ENCODE results near the gene TBCCD1.
"Not testable (repeated sequence)": the region's sequence is repeated elsewhere in the genome, so short reads cannot be mapped to it uniquely, and the experiment has no call there.

Gene TBCCD1

GRCh38 chr3:186517218-186517617 is 49.9 kb downstream of the TBCCD1 start:
- no peak for DNase-seq

DNA sequence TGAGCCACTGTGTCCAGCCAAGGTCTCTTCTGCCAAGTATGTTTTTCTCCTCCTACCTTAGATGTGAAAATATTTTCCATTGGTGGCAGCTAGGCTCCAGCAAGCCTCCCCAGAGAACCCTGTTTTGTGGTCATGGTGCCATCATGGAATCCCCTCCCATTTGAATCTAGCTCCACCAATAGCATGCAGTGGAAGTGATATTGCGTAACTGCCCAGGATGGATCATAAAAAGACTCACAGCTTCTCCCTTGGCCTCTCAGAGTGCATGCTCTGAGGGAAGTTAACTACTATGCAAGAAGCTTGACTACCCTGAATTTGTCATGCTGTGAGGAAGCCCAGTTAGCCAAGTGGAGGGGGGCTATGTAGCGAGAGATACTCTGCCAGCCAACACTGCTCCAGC is 50.5 kb downstream of the TBCCD1 start:
- no peak for DNase-seq

- peak in 1 of 4 experiments; percentile 5 for DNase-seq
Observed at GRCh38 chr3:186515125-186515524, 52.0 kb downstream of the TBCCD1 start.

DNA sequence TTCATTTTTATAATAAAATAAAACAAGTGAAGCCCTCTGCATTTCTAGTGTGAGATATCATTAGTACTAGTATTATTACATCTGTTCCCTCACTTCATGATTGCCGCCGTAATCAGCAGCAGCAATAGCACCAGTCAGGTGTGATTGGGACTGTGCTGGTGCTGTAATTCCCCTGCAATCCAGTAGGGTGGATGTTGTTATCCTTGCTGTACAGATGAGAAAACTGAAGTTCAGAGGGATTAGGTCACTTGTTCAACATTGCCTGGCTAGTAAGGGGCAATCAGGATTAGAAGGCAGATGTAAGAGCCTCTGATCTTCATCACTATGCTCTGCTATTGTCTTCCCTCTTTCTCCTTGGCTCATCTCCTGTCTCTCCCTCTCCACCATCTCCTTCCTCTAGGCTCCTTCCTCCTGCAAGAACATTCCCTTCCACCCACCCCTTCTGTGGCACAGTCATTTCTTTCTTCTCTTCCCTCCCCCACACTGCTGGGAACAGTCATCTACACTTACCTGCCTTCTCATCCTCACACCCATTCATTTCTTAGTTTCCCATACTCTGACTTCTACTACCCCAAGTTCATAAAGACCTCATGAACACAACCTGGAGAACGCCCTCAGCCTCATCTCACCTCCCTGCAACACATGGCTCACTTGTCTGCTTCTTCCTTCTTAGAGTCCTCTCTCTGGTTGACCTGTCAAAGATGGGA is 52.7 kb downstream of the TBCCD1 start:
- DNase-seq, result no peak

- no peak for DNase-seq
Observed at GRCh38 chr3:186513386-186513785, 53.8 kb downstream of the TBCCD1 start.

DNA sequence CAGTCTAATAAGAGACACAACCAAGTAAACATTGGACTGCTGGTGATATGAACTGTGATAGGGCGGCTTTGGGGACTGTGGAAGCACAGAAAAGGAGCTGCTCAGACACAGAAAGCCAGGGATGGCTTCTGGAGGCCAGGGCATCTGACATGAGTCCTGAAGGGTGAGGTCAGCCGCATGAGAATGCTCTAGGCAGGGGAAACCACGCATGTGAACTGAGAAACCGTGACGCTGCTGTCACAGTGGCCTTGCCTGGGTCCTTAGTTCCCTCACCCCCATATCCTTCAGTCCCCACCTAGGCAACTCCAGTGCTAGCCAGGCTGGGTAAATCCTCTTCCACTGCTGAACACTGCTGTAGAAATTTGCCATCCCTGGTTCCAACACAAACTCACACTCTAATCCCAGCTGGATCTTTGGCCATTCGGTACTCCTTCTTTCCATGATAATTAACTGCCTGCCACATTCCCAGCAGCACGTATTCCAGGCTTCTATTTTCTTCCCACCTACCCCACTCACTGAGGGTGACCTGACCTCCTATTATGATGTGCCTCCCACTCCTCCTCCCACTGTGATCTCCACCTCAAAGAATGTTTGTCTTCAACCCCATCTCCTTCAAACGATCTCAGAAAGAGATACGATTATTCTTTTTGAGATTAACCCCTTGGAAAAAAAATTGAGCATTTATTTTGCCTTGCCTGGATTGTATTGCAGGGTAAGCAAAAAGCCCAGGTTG is 54.4 kb downstream of the TBCCD1 start:
- DNase-seq, result no peak

DNA sequence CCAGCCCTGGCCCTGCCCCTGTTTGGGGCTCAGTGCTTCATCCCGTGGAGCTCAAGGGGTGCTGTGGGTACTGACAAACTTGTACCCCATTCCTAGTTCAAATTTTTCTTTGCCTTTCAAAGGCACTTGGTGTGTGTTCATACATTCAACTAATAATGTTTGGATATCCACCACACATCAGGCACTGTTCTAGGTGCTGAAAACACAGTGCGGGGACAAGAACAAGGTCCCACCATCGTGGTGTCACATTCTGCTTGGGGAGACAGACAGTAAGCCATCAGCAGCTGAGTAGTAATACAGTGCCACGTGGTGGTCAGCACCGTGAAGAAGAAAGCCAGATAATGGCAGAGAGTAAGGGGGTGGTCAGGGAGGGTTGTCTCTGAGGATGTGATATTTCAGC is 55.4 kb downstream of the TBCCD1 start:
- no peak for DNase-seq

GRCh38 chr3:186511245-186511644 is 55.9 kb downstream of the TBCCD1 start:
- no peak for DNase-seq

GRCh38 chr3:186510374-186511079 is 56.6 kb downstream of the TBCCD1 start:
- DNase-seq, result no peak

DNA sequence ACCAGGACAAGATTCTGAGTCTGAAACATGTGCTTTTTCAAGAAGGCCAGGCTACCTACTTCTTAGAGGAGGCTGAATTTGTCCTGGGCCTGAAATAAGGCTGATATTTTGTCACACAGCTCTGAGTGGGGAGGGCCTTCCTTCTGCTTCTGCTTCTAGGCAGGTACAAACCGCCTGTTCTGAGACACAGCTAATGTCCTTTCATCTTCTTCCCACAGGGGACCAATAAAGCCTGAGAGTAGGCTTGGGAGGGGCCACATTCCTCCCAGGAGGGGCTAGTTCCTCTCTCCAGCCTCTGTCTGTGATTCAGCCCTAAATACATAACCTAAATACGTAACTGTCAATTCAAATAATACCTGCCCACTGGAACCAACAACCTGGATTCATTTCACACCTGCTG is 57.7 kb downstream of the TBCCD1 start:
- DNase-seq, result no peak

GRCh38 chr3:186506857-186507256 is 60.3 kb downstream of the TBCCD1 start:
- no peak for DNase-seq

DNA sequence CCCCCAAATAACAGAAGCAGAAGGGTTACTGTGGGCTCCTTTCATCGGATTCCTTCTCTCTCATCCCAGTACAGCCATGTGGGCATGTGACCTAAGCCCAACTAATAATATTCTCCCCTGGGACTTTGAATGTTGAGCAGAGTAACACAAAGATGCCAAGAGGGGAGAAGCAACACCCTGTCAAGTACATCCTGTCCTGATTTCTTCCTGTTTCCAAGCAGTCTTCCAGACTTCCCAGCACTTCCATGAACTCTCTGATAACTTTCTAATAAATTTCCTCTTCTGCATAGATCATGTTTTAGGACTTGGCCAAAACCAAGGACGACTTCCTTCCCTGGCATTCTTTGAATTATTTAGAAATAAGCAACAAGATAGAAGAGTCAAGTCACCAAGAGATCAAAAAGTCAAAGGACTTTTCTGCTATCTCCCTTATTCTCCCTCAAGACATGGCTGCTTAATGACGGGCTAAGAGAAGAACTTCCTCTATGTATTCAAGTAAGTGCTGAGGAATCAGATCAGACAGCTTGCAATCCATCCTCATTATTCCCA is 60.9 kb downstream of the TBCCD1 start:
- DNase-seq, result no peak

GRCh38 chr3:186502966-186503712 is 64.0 kb downstream of the TBCCD1 start:
- DNase-seq, result no peak

DNA sequence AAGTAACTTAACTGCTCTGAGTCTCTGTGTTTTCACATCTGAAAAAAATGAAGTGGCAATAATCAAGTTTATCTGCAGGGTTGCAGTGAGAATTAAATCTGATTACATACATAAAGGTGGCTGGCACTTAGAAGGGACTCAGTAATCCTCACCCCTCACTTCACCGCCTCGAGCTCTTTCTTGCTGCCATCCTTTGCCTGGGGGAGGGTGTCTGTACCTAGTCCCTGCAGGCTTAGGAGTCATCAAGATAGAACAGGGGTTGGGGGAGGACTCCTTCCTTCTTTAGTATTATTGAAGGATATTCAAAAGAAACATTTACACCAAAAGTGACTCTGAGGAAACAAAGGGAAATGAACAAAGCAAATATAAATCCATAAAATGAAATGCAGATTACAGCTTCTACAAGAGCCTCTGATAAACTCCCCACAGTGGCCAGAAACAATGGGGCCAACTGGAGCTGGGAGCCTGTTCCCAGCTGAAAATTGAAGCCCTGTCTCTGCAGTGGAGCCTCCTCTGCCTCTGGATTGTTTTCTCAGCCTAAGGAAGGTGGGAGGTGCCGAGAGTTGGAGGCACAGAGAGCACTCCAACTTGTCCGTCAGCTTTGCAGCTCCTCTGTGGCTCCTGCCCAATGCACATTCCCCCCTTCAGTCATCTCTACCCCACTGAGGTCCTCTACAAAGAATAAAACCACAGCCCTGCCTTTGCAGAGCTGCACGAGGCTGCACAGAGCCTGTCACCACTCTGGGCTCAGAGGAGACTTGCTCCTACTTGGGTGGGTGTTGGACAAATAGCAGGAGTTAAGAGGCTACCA is 64.8 kb downstream of the TBCCD1 start:
- no peak for DNase-seq

DNA sequence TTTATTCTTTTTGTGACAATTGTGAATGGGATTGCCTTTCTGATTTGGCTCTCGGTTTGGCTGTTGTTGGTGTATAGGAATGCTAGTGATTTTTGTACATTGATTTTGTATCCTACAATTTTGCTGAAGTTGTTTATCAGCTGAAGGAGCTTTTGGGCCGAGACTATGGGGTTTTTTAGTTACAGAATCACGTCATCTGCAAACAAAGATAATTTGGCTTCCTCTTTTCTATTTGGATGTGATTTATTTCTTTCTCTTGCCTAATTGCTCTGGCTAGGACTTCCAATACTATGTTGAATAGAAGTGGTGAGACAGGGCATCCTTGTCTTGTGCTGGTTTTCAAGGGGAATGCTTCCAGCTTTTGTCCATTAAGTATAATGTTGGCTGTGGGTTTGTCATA is 67.2 kb downstream of the TBCCD1 start:
- DNase-seq, result not testable (repeated sequence)

DNA sequence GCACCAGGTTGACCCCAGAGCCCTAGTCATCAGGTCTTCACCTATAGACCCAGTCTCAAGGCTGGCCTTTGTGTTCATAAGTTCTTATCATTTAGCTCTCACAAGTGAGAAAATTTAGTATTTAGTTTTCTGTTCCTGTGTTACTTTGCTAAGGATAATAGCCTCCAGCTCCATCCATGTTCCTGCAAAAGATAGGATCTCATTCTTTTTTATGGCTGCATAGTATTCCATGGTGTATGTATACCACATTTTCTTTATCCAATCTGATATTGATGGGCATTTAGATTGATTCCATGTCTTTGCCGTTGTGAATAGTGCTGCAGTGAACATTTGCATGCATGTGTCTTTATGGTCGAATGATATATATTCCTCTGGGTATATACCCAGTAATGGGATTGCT is 69.1 kb downstream of the TBCCD1 start:
- not testable (repeated sequence) for DNase-seq

GRCh38 chr3:186497608-186498007 is 69.5 kb downstream of the TBCCD1 start:
- DNase-seq, result no peak

DNA sequence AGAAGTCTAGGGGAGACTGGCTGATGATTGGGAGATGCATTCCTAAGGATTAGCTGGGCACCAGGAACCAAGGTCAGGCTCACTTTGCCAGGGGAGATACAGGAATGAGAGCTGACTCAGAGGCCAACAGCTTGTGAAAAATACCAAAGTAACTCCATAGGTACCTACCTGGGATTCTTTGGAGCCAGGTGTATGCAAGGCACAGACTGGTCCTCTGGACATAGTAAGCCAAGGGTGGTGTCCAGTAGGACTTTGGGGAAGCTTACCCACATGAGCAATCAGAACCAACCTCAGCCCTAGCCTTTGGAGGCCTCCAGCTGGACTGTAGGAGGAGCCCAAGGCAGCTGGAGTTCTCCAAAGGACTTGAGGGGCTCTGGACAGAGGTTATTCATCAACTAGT is 70.5 kb downstream of the TBCCD1 start:
- DNase-seq, result no peak

Measured in activated naive CD4-positive, alpha-beta T cell (primary cell).